ENCODE measurements around the gene TMEM218.

DNA sequence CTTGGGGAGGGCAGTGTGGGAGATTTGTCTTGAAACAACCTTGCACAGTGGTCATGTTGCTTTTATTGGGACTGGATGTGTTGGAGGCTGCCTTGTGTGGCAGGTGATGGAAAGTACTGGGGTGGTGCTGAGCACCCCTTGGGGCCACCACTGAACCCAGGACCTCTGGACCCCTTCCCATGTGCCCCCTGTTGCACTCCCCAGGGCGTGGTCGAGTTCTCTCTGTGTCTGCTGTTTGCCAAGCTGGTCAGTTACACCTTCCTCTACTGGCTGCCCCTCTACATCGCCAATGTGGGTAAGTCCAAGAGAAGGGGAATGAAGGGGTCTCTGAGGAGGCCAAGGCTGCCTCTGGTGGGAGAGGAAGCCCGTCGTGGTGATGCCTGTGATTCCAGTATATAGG is 29.4 kb downstream of the TMEM218 start:
- TF ChIP-seq, protein P1, sequence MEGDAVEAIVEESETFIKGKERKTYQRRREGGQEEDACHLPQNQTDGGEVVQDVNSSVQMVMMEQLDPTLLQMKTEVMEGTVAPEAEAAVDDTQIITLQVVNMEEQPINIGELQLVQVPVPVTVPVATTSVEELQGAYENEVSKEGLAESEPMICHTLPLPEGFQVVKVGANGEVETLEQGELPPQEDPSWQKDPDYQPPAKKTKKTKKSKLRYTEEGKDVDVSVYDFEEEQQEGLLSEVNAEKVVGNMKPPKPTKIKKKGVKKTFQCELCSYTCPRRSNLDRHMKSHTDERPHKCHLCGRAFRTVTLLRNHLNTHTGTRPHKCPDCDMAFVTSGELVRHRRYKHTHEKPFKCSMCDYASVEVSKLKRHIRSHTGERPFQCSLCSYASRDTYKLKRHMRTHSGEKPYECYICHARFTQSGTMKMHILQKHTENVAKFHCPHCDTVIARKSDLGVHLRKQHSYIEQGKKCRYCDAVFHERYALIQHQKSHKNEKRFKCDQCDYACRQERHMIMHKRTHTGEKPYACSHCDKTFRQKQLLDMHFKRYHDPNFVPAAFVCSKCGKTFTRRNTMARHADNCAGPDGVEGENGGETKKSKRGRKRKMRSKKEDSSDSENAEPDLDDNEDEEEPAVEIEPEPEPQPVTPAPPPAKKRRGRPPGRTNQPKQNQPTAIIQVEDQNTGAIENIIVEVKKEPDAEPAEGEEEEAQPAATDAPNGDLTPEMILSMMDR (IDR thresholded peaks at IDR 0.05), result no peak
- TF ChIP-seq POLR2A (IDR thresholded peaks at IDR 0.05) (no peak), EP300 (IDR thresholded peaks at IDR 0.05) (no peak)
